Esophagus muscularis mucosa (tissue), 4 donors: Measurements from ENCODE around the gene FANCD2OS. TPM values are rescaled to one million over a fixed set of nuclear protein-coding genes. Genes with fewer than 3 reads are reported as not detected.
"Not testable (repeated sequence)": the region's sequence is repeated elsewhere in the genome, so short reads cannot be mapped to it uniquely, and the experiment has no call there.

ENCODE experiments used
- DNase-seq: peaks from one replicate; pipeline ENCODE4 v3.0.0-alpha.2; 2017; ENCODE audit errors: extremely low spot score
- H3K27ac ChIP-seq, 4 donors: fragments of 200-600 bp; sonication (generic); replicated peaks in 1 of 4; 1 replicate in 3 of 4; 2 replicates in 1 of 4; pipeline ENCODE4 v1.5.1; 2016 to 2019; ENCODE audit warnings: mild to moderate bottlenecking in 1 of 4
- H3K27me3 ChIP-seq, 4 donors: fragments of 200-600 bp; sonication (generic); one replicate each; pipeline versions ENCODE4 v1.5.1 to v1.6.0; 2016 to 2019
- H3K36me3 ChIP-seq, 4 donors: fragments of 200-600 bp; sonication (generic); one replicate each; pipeline ENCODE4 v1.5.1; 2016 to 2019
- H3K4me1 ChIP-seq, 4 donors: fragments of 200-600 bp; sonication (generic); one replicate each; pipeline ENCODE4 v1.5.1; 2016 to 2019
- H3K4me3 ChIP-seq, 4 donors: fragments of 200-600 bp; sonication (generic); 1 replicate in 2 of 4; 2 replicates in 2 of 4; pipeline ENCODE4 v1.5.1; 2016 to 2019; ENCODE audit warnings: mild to moderate bottlenecking in 4 of 4, moderate library complexity in 1 of 4
- H3K9me3 ChIP-seq, 4 donors: fragments of 200-600 bp; sonication (generic); 1 replicate in 3 of 4; 2 replicates in 1 of 4; pipeline ENCODE4 v1.5.1; 2016 to 2019
- CTCF ChIP-seq, 3 experiments: fragments of 200-600 bp in 2 of 3; fragments of 450-650 bp in 1 of 3; sonication (generic) in 2 of 3; IDR thresholded peaks; one replicate each; pipeline ENCODE4 v1.5.1; 2017 to 2019; ENCODE audit warnings: antibody characterized with exemption in 3 of 3, mild to moderate bottlenecking in 2 of 3, moderate library complexity in 1 of 3
- EP300 ChIP-seq: sonication (generic); formaldehyde crosslinking; IDR thresholded peaks from one replicate; pipeline ENCODE4 v1.6.1; 2017; ENCODE audit warnings: antibody characterized with exemption
- POLR2A ChIP-seq: fragments of 450-650 bp; IDR thresholded peaks from one replicate; pipeline ENCODE4 v1.6.1; 2017; ENCODE audit warnings: antibody characterized with exemption, moderate library complexity, mild to moderate bottlenecking, low read depth
- POLR2AphosphoS5 ChIP-seq, 2 donors: sonication (generic); formaldehyde crosslinking; IDR thresholded peaks; one replicate each; pipeline ENCODE4 v1.6.1; 2017; ENCODE audit warnings: antibody characterized with exemption in 2 of 2
- WGBS: methylation state at CpG from one replicate; pipeline ENCODE4 v1.1.5; 2018; 5-methylcytosine and 5-hydroxymethylcytosine counted together
- intact Hi-C: fragments of 100-400 bp; cut with DNase I; formaldehyde crosslinking; loops from one replicate; pipeline ENCODE4 v1.15.1; 2023
- total RNA-seq, 4 donors: library from RNA; depleted of rRNA; stranded (reverse); fragments of >200 nt; gene quantifications; one replicate each; pipeline versions ENCODE4 v1.1.0 to v1.2.1, GENCODE V29; 2016

The FANCD2OS gene
- total RNA-seq, 4 donors from 2014 or later, result not detected

GRCh38 chr3:10115326-10116137, 7.5 kb upstream of the FANCD2OS start, which contains the start of gene BRK1:
Gene BRK1 (plus strand): TSS chr3:10115675. CDS start chr3:10115702, 27 bp downstream.
- 2% methylated on average over 24 of the region's 54 CpGs for WGBS
- no peaks in the 10 kb centered on the region for H3K9me3 ChIP-seq
- intact Hi-C loops, result loop anchor here (5.0 to 10.0 kb wide), 2 partner anchors 88 to 161 kb away; partner anchors contain the start of genes FANCD2 and PRRT3

GRCh38 chr3:10106919-10107318, 1.1 kb downstream of the FANCD2OS start:
- no peaks in the 10 kb centered on the region for H3K36me3 ChIP-seq
- TF ChIP-seq EP300 (no peak), CTCF (IDR thresholded peaks at IDR 0.05) (no peak), POLR2AphosphoS5 (IDR thresholded peaks at IDR 0.05) (no peak), POLR2A (no peak)
- peaks cover 0 to 8% (median 0%) of the 10 kb centered on the region in 4 donors for H3K27me3 ChIP-seq
- 92% methylated on average over 2 of the region's 2 CpGs for WGBS
- no peak for DNase-seq
- H3K4me3 ChIP-seq, result no peak overlapping the region
- intact Hi-C loops, result no loop called here
- H3K27ac ChIP-seq, result no peak overlapping the region
- H3K9me3 ChIP-seq, result no peaks in the 10 kb centered on the region
- no peaks in the 10 kb centered on the region for H3K4me1 ChIP-seq

More at GRCh38 chr3:10115326-10116137, 7.5 kb upstream of the FANCD2OS start, which contains the start of gene BRK1:
- Histone ChIP-seq H3K4me3 (peak within 1 kb of the TSS; percentile 84 to 89 (median 88)), H3K27ac (peak within 1 kb of the TSS; percentile 83 to 89 (median 86)), H3K4me1 (peaks cover 25 to 50% (median 39%) of the 10 kb centered on the region in 4 donors), H3K36me3 (peaks cover 0 to 21% (median 0%) of the 10 kb centered on the region in 4 donors), H3K27me3 (no peaks in the 10 kb centered on the region)
- DNase-seq, result peak; percentile 98
- TF ChIP-seq CTCF (IDR thresholded peaks at IDR 0.05) (peak in 1 of 3 experiments; percentile 17), EP300 (no peak), POLR2A (peak; percentile 50), POLR2AphosphoS5 (IDR thresholded peaks at IDR 0.05) (peak; percentile 96 to 97)

- TF ChIP-seq POLR2A (no peak), EP300 (no peak)
- no peak for DNase-seq
- H3K36me3 ChIP-seq, result no peaks in the 10 kb centered on the region
- H3K4me1 ChIP-seq, result no peaks in the 10 kb centered on the region
- 94% methylated on average over 5 of the region's 5 CpGs for WGBS
- no peak overlapping the region for H3K4me3 ChIP-seq
- H3K27ac ChIP-seq, result no peak overlapping the region
- H3K27me3 ChIP-seq, result no peaks in the 10 kb centered on the region
- no peaks in the 10 kb centered on the region for H3K9me3 ChIP-seq
- intact Hi-C loops, result no loop called here
These were observed 9.0 kb downstream of the FANCD2OS start for GRCh38 chr3:10099041-10099440.

- 99% methylated on average over 3 of the region's 3 CpGs for WGBS
- intact Hi-C loops, result no loop called here
These were observed 14.4 kb downstream of the FANCD2OS start for GRCh38 chr3:10093678-10094077.

GRCh38 chr3:10091387-10091786, 16.7 kb downstream of the FANCD2OS start:
- H3K4me1 ChIP-seq, intact Hi-C loops, H3K27me3 ChIP-seq, H3K36me3 ChIP-seq, H3K27ac ChIP-seq, DNase-seq, H3K4me3 ChIP-seq, H3K9me3 ChIP-seq: not testable (repeated sequence)
- WGBS, result 100% methylated on average over 1 of the region's 2 CpGs

More at GRCh38 chr3:10093678-10094077, 14.4 kb downstream of the FANCD2OS start:
- Histone ChIP-seq H3K27ac (no peak overlapping the region), H3K36me3 (no peaks in the 10 kb centered on the region), H3K4me3 (no peak overlapping the region), H3K9me3 (no peaks in the 10 kb centered on the region), H3K4me1 (no peaks in the 10 kb centered on the region), H3K27me3 (no peaks in the 10 kb centered on the region)
- no peak for DNase-seq
- TF ChIP-seq EP300 (no peak), POLR2A (no peak), CTCF (IDR thresholded peaks at IDR 0.05) (no peak), POLR2AphosphoS5 (IDR thresholded peaks at IDR 0.05) (no peak)

GRCh38 chr3:10090774-10091173, 17.3 kb downstream of the FANCD2OS start:
- H3K9me3 ChIP-seq, H3K27me3 ChIP-seq, H3K27ac ChIP-seq, H3K4me3 ChIP-seq, DNase-seq, H3K36me3 ChIP-seq, intact Hi-C loops, H3K4me1 ChIP-seq: not testable (repeated sequence)
- WGBS, result no CpG with 5 or more reads among the region's 1 CpG
